GM21423 (cell line): ENCODE measurements around the gene UBR2.

Experiments used
- ATAC-seq: cut with Tn5 transposase; IDR thresholded peaks from one replicate; pipeline ENCODE4 v1.9.1; 2021; ENCODE audit warnings: mild to moderate bottlenecking, moderate library complexity; ENCODE audit not compliant: unreplicated experiment

The UBR2 gene

GRCh38 chr6:42563697-42564505, at the start of gene UBR2:
TSS of gene UBR2 (plus strand) at chr6:42564029. CDS start at chr6:42564320, 291 bp downstream.
- ATAC-seq, result peak; percentile 94

GRCh38 chr6:42514745-42515144, 49.1 kb upstream of the UBR2 start:
- no peak for ATAC-seq

GRCh38 chr6:42519779-42520178, 44.0 kb upstream of the UBR2 start:
- ATAC-seq, result no peak

- ATAC-seq, result no peak
Observed at GRCh38 chr6:42520786-42521607, 42.8 kb upstream of the UBR2 start.

- no peak for ATAC-seq
Observed at GRCh38 chr6:42522036-42522435, 41.8 kb upstream of the UBR2 start.

GRCh38 chr6:42522942-42523814, 40.7 kb upstream of the UBR2 start:
- no peak for ATAC-seq

GRCh38 chr6:42525206-42525605, 38.6 kb upstream of the UBR2 start:
- ATAC-seq, result no peak

GRCh38 chr6:42526616-42527015, 37.2 kb upstream of the UBR2 start:
- no peak for ATAC-seq

- no peak for ATAC-seq
Observed at GRCh38 chr6:42527204-42527603, 36.6 kb upstream of the UBR2 start.

GRCh38 chr6:42530296-42530695, 33.5 kb upstream of the UBR2 start:
- ATAC-seq, result no peak

- no peak for ATAC-seq
Observed at GRCh38 chr6:42530751-42531150, 33.1 kb upstream of the UBR2 start.

GRCh38 chr6:42532038-42532669, 31.7 kb upstream of the UBR2 start:
- no peak for ATAC-seq

GRCh38 chr6:42533794-42534193, 30.0 kb upstream of the UBR2 start:
- no peak for ATAC-seq

GRCh38 chr6:42537536-42537935, 26.3 kb upstream of the UBR2 start:
- ATAC-seq, result no peak

- ATAC-seq, result no peak
Observed at GRCh38 chr6:42539135-42539534, 24.7 kb upstream of the UBR2 start.

GRCh38 chr6:42545226-42545773, 18.5 kb upstream of the UBR2 start:
- ATAC-seq, result no peak

- peak; percentile 87 for ATAC-seq
Observed at GRCh38 chr6:42547407-42548329, 16.2 kb upstream of the UBR2 start.

GRCh38 chr6:42550277-42550676, 13.6 kb upstream of the UBR2 start:
- ATAC-seq, result no peak

- ATAC-seq, result no peak
Observed at GRCh38 chr6:42551217-42551616, 12.6 kb upstream of the UBR2 start.
